ENCODE data around the gene WSCD1. TPM values are rescaled to one million over a fixed set of nuclear protein-coding genes. Genes with fewer than 3 reads are reported as not detected.

Gene WSCD1
- polyA plus RNA-seq, 1 donor from 2014 or later: 9.5 TPM

GRCh38 chr17:6124856-6125255, 54.7 kb downstream of the WSCD1 start:
- Histone ChIP-seq H4K20me1 (ENCODE audit: insufficient read depth) (no peaks in the 10 kb centered on the region), H3K27me3 (ENCODE audit: insufficient read depth, low read depth, low read length) (no peaks in the 10 kb centered on the region), H3K27ac (ENCODE audit: low read length) (no peak overlapping the region), H3K79me2 (replicated peaks; ENCODE audit: insufficient read depth, low read length) (no peaks in the 10 kb centered on the region), H3K4me3 (ENCODE audit: low read length) (no peak overlapping the region), H3K9ac (ENCODE audit: low read length) (no peak overlapping the region), H3F3A (ENCODE audit: insufficient read depth, low read length, poor library complexity, severe bottlenecking) (no peaks in the 10 kb centered on the region), H2AFZ (ENCODE audit: low read depth, low read length) (no peak overlapping the region), H3K9me3 (ENCODE audit: low read length) (no peaks in the 10 kb centered on the region), H3K36me3 (ENCODE audit: insufficient read depth, low read length) (no peaks in the 10 kb centered on the region), H3K4me2 (ENCODE audit: low read length) (no peak overlapping the region), H3K9me2 (ENCODE audit: insufficient read depth, low read length) (no peaks in the 10 kb centered on the region)
- no peak for TF ChIP-seq TAF1 (IDR thresholded peaks at IDR 0.05; ENCODE audit: low read depth)
- no peak for TF ChIP-seq POLR2AphosphoS5 (IDR thresholded peaks at IDR 0.05)
- no peak for TF ChIP-seq SMC3 (conservative IDR thresholded peaks at IDR 0.05; ENCODE audit: poor library complexity)
- no peak for TF ChIP-seq CTCF (IDR thresholded peaks at IDR 0.05; ENCODE audit: poor library complexity, severe bottlenecking)
- TF ChIP-seq EZH2 (IDR thresholded peaks at IDR 0.05; ENCODE audit: borderline replicate concordance, insufficient read depth, low read length, poor library complexity, severe bottlenecking): no peak
- TF ChIP-seq EP300 (conservative IDR thresholded peaks at IDR 0.05; ENCODE audit: poor library complexity, severe bottlenecking): no peak
- TF ChIP-seq RAD21 (conservative IDR thresholded peaks at IDR 0.05): no peak
- no peak for TF ChIP-seq REST (IDR thresholded peaks at IDR 0.05; ENCODE audit: borderline replicate concordance)
- TF ChIP-seq MXI1 (conservative IDR thresholded peaks at IDR 0.05; ENCODE audit: poor library complexity, severe bottlenecking): no peak

- Histone ChIP-seq H3K27ac (ENCODE audit: low read length) (no peak overlapping the region), H3K4me2 (ENCODE audit: low read length) (no peak overlapping the region), H3K9ac (ENCODE audit: low read length) (no peak overlapping the region), H3K27me3 (ENCODE audit: insufficient read depth, low read depth, low read length) (no peaks in the 10 kb centered on the region), H3K79me2 (replicated peaks; ENCODE audit: insufficient read depth, low read length) (no peaks in the 10 kb centered on the region), H2AFZ (ENCODE audit: low read depth, low read length) (no peak overlapping the region), H4K20me1 (ENCODE audit: insufficient read depth) (no peaks in the 10 kb centered on the region), H3K9me2 (ENCODE audit: insufficient read depth, low read length) (no peaks in the 10 kb centered on the region), H3F3A (ENCODE audit: insufficient read depth, low read length, poor library complexity, severe bottlenecking) (no peaks in the 10 kb centered on the region), H3K4me3 (ENCODE audit: low read length) (no peak overlapping the region), H3K36me3 (ENCODE audit: insufficient read depth, low read length) (no peaks in the 10 kb centered on the region), H3K9me3 (ENCODE audit: low read length) (no peaks in the 10 kb centered on the region)
- TF ChIP-seq TAF1 (IDR thresholded peaks at IDR 0.05; ENCODE audit: low read depth) (no peak), EP300 (conservative IDR thresholded peaks at IDR 0.05; ENCODE audit: poor library complexity, severe bottlenecking) (no peak), POLR2AphosphoS5 (IDR thresholded peaks at IDR 0.05) (no peak), RAD21 (conservative IDR thresholded peaks at IDR 0.05) (no peak), CTCF (IDR thresholded peaks at IDR 0.05; ENCODE audit: poor library complexity, severe bottlenecking) (no peak), SMC3 (conservative IDR thresholded peaks at IDR 0.05; ENCODE audit: poor library complexity) (no peak), EZH2 (IDR thresholded peaks at IDR 0.05; ENCODE audit: borderline replicate concordance, insufficient read depth, low read length, poor library complexity, severe bottlenecking) (no peak), REST (IDR thresholded peaks at IDR 0.05; ENCODE audit: borderline replicate concordance) (no peak), MXI1 (conservative IDR thresholded peaks at IDR 0.05; ENCODE audit: poor library complexity, severe bottlenecking) (no peak)
Measured at GRCh38 chr17:6126768-6127167, 56.6 kb downstream of the WSCD1 start.

Data from neural cell (in vitro differentiated cells).